Measurements from ENCODE around the gene PLA2G4D. TPM values are rescaled to one million over a fixed set of nuclear protein-coding genes. Genes with fewer than 3 reads are reported as not detected.

The PLA2G4D gene
- total RNA-seq, 1 experiment from 2014 or later = not detected

- BruUV-seq (replicated peaks) = no TSS peak
- no peak overlapping the region for H3K27ac Mint-ChIP-seq (ENCODE audit: unreplicated experiment)
- CTCF ChIA-PET = interaction anchor here (0.6 kb wide), 1 partner anchor 1266 kb away, joined by 4 read pairs; no protein-coding TSS in a partner anchor
- peaks cover 26% of the 10 kb centered on the region for H3K4me1 Mint-ChIP-seq (ENCODE audit: low read depth, unreplicated experiment)
- no peak for DNase-seq
- intact Hi-C loops (cut with micrococcal nuclease; ENCODE audit: unreplicated experiment) = no loop called here
- H3K4me3 Mint-ChIP-seq (ENCODE audit: low read depth, unreplicated experiment) = no peak overlapping the region
- no peaks in the 10 kb centered on the region for H3K27me3 Mint-ChIP-seq (ENCODE audit: unreplicated experiment)
- TF ChIP-seq, protein P1, sequence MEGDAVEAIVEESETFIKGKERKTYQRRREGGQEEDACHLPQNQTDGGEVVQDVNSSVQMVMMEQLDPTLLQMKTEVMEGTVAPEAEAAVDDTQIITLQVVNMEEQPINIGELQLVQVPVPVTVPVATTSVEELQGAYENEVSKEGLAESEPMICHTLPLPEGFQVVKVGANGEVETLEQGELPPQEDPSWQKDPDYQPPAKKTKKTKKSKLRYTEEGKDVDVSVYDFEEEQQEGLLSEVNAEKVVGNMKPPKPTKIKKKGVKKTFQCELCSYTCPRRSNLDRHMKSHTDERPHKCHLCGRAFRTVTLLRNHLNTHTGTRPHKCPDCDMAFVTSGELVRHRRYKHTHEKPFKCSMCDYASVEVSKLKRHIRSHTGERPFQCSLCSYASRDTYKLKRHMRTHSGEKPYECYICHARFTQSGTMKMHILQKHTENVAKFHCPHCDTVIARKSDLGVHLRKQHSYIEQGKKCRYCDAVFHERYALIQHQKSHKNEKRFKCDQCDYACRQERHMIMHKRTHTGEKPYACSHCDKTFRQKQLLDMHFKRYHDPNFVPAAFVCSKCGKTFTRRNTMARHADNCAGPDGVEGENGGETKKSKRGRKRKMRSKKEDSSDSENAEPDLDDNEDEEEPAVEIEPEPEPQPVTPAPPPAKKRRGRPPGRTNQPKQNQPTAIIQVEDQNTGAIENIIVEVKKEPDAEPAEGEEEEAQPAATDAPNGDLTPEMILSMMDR (IDR thresholded peaks at IDR 0.05; ENCODE audit: unreplicated experiment) = no peak
- no peaks in the 10 kb centered on the region for H3K9me3 Mint-ChIP-seq (ENCODE audit: low read depth, unreplicated experiment)
- peaks cover 11% of the 10 kb centered on the region for H3K36me3 Mint-ChIP-seq (ENCODE audit: insufficient read depth, unreplicated experiment)
Measured at GRCh38 chr15:42087460-42087859, 6.9 kb downstream of the PLA2G4D start.

- Mint-ChIP-seq H3K9me3 (ENCODE audit: low read depth, unreplicated experiment) (no peaks in the 10 kb centered on the region), H3K27ac (ENCODE audit: unreplicated experiment) (no peak overlapping the region), H3K4me3 (ENCODE audit: low read depth, unreplicated experiment) (no peak overlapping the region), H3K36me3 (ENCODE audit: insufficient read depth, unreplicated experiment) (peaks cover 7% of the 10 kb centered on the region), H3K4me1 (ENCODE audit: low read depth, unreplicated experiment) (peaks cover 16% of the 10 kb centered on the region), H3K27me3 (ENCODE audit: unreplicated experiment) (no peaks in the 10 kb centered on the region)
- DNase-seq = no peak
- TF ChIP-seq, protein P1 (IDR thresholded peaks at IDR 0.05; ENCODE audit: unreplicated experiment) = no peak
- intact Hi-C loops (cut with micrococcal nuclease; ENCODE audit: unreplicated experiment) = no loop called here
- BruUV-seq (replicated peaks) = no TSS peak
- CTCF ChIA-PET = interaction anchor here (0.5 kb wide), 1 partner anchor 88 kb away, joined by 3 read pairs; no protein-coding TSS in a partner anchor
Measured at GRCh38 chr15:42085721-42086120, 8.6 kb downstream of the PLA2G4D start.

DNA sequence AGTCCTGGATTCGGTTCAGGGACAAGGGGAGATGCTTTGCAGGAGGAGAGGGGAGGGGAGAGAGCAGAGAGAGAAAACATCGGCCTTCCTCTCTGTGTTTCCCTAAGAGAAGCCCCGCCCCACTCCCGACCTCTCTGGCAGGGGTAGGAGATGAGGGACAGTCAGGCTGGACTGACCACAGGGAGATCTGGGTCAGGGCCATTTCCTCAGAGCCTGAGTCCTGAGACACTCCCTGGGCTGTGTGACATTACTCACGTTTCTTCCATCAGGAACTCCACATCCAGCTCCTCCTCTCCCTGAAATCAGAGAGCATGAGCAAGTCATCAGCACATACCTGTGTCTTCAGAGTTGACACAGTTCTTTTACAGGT is 9.1 kb downstream of the PLA2G4D start:
- no peak overlapping the region for H3K27ac Mint-ChIP-seq (ENCODE audit: unreplicated experiment)
- peaks cover 7% of the 10 kb centered on the region for H3K36me3 Mint-ChIP-seq (ENCODE audit: insufficient read depth, unreplicated experiment)
- H3K27me3 Mint-ChIP-seq (ENCODE audit: unreplicated experiment) = no peaks in the 10 kb centered on the region
- intact Hi-C loops (cut with micrococcal nuclease; ENCODE audit: unreplicated experiment) = no loop called here
- TF ChIP-seq, protein P1 (IDR thresholded peaks at IDR 0.05; ENCODE audit: unreplicated experiment) = no peak
- no peak for DNase-seq
- CTCF ChIA-PET = interaction anchor here (0.5 to 1.1 kb wide), 4 partner anchors 9 to 113 kb away, joined by 3 to 4 read pairs (median 3); partner anchors contain the start of genes EHD4 and PLA2G4D
- H3K4me3 Mint-ChIP-seq (ENCODE audit: low read depth, unreplicated experiment) = no peak overlapping the region
- peaks cover 16% of the 10 kb centered on the region for H3K4me1 Mint-ChIP-seq (ENCODE audit: low read depth, unreplicated experiment)
- no TSS peak for BruUV-seq (replicated peaks)
- H3K9me3 Mint-ChIP-seq (ENCODE audit: low read depth, unreplicated experiment) = no peaks in the 10 kb centered on the region

DNA sequence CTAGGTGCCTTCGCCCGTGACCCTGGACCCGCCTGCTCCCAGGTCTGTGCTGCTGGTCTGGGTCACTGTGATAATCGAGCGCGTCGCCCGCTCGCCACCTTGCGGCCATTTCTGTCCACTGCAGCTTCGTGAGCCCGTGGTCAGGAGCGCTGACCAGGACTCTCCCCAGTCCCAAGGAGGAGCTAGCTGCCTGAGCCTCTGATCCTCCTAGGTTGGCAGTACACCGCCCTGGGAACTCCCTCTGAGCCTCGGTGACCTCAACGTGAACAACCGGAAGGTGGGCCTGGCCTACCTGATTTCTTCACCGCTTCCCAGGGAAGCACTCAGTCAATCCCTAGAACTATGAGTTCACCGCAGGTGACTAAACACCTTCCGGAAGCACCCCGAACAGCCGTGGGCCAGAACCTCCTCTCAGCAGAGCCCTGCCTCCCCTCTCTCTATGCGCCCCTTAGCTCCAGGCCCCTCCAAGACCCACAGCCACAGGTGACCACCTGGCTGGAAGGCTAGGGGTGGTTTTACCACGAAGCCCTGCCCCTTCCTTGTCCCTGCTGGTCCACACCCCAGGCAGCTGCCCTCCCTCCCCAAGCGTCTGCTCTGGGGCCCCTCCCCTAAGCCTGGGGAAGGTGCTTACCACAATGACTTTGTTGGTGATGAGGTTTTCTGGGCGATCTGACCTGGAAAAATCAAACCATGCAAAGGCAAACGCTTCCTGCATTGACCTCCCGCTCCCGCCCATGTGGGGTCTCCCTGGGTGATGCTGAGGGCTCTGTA is 9.7 kb downstream of the PLA2G4D start:
- TF ChIP-seq, protein P1 (IDR thresholded peaks at IDR 0.05; ENCODE audit: unreplicated experiment) = peak; percentile 44
- CTCF ChIA-PET = interaction anchor here (0.6 to 1.1 kb wide), 7 partner anchors 10 to 124 kb away, joined by 3 to 5 read pairs (median 3); partner anchors contain the start of genes EHD4, PLA2G4D and PLA2G4F
- H3K4me1 Mint-ChIP-seq (ENCODE audit: low read depth, unreplicated experiment) = peaks cover 16% of the 10 kb centered on the region
- peak; percentile 68 for DNase-seq
- no peaks in the 10 kb centered on the region for H3K27me3 Mint-ChIP-seq (ENCODE audit: unreplicated experiment)
- intact Hi-C loops (cut with micrococcal nuclease; ENCODE audit: unreplicated experiment) = loop anchor here (5.0 kb wide), 1 partner anchor 53 kb away; no protein-coding TSS in a partner anchor
- H3K27ac Mint-ChIP-seq (ENCODE audit: unreplicated experiment) = no peak overlapping the region
- peaks cover 7% of the 10 kb centered on the region for H3K36me3 Mint-ChIP-seq (ENCODE audit: insufficient read depth, unreplicated experiment)
- H3K4me3 Mint-ChIP-seq (ENCODE audit: low read depth, unreplicated experiment) = peak overlapping the region; percentile 5
- no peaks in the 10 kb centered on the region for H3K9me3 Mint-ChIP-seq (ENCODE audit: low read depth, unreplicated experiment)
- BruUV-seq (replicated peaks) = no TSS peak
